ENCODE results near the gene OR10V1.
"Not testable (repeated sequence)": the region's sequence is repeated elsewhere in the genome, so short reads cannot be mapped to it uniquely, and the experiment has no call there.

Gene OR10V1

DNA sequence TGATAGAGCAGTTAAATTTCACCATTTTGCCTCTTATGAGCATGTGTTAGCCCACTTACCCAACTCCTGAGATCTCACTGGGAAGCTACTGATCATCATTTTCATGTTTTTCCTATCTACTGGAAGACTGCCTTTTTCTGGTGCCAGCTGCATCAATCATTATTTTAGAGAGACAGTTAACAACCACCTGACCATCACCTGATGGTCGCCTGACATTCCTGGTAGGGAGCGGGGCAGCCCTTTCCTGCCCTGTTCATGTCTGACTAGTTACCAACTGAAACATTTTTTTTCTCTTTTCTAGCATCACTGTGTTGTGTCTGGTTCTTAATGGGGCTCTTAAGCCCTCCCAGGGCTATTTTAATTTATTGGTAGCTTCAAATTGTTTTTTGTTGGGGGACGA is 24.6 kb downstream of the OR10V1 start:
- Histone ChIP-seq H3K9ac (ENCODE audit: low read length) (no peak overlapping the region), H3K27ac (ENCODE audit: low read length) (no peak overlapping the region), H4K20me1 (ENCODE audit: insufficient read depth, low read length) (no peaks in the 10 kb centered on the region), H3K4me1 (ENCODE audit: low read length) (no peaks in the 10 kb centered on the region), H2AFZ (ENCODE audit: low read length) (no peak overlapping the region), H3K9me2 (replicated peaks; ENCODE audit: insufficient read depth, low read length) (no peaks in the 10 kb centered on the region; the same call in 1 of the 2 replicates), H3K36me3 (replicated peaks; ENCODE audit: insufficient read depth, low read length) (no peaks in the 10 kb centered on the region), H3K9me3 (replicated peaks; ENCODE audit: insufficient read depth, low read length) (no peaks in the 10 kb centered on the region), H3F3A (ENCODE audit: insufficient read depth, low read length) (no peaks in the 10 kb centered on the region), H3K27me3 (replicated peaks; ENCODE audit: insufficient read depth, low read length) (no peaks in the 10 kb centered on the region), H3K4me3 (ENCODE audit: low read length) (no peak overlapping the region), H3K79me2 (ENCODE audit: low read length) (no peaks in the 10 kb centered on the region), H3K4me2 (ENCODE audit: low read depth, low read length) (no peak overlapping the region)
- no peak for TF ChIP-seq CTCF (IDR thresholded peaks at IDR 0.05; ENCODE audit: low read length)
- no peak for TF ChIP-seq EZH2 (optimal IDR thresholded peaks at IDR 0.05; ENCODE audit: low read depth, low read length)
- no peak for TF ChIP-seq EZH2phosphoT487 (IDR thresholded peaks at IDR 0.05; ENCODE audit: low read length)
- DNase-seq: no peak

DNA sequence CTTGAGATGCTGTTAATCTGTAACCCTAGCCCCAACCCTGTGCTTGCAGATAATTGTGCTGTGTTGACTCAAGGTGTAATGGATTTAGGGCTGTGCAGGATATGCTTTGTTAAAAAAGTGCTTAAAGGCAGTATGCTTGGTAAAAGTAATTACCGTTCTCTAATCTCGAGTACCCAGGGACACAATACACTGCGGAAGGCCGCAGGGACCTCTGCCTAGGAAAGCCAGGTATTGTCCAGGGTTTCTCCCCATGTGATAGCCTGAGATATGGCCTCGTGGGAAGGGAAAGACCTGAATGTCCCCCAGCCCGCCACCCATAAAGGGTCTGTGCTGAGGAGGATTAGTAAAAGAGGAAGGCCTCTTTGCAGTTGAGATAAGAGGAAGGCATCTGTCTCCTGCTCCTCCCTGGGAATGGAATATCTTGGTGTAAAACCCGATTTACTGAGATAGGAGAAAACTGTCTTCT is 32.4 kb downstream of the OR10V1 start:
- not testable (repeated sequence) for H3F3A ChIP-seq (ENCODE audit: insufficient read depth, low read length); H4K20me1 ChIP-seq (ENCODE audit: insufficient read depth, low read length); H3K9me2 ChIP-seq (replicated peaks; ENCODE audit: insufficient read depth, low read length); H3K79me2 ChIP-seq (ENCODE audit: low read length); H3K36me3 ChIP-seq (replicated peaks; ENCODE audit: insufficient read depth, low read length); H3K9ac ChIP-seq (ENCODE audit: low read length); DNase-seq; H3K9me3 ChIP-seq (replicated peaks; ENCODE audit: insufficient read depth, low read length); H3K4me2 ChIP-seq (ENCODE audit: low read depth, low read length); H3K4me3 ChIP-seq (ENCODE audit: low read length); H3K27me3 ChIP-seq (replicated peaks; ENCODE audit: insufficient read depth, low read length); H3K4me1 ChIP-seq (ENCODE audit: low read length); H2AFZ ChIP-seq (ENCODE audit: low read length); H3K27ac ChIP-seq (ENCODE audit: low read length)

DNA sequence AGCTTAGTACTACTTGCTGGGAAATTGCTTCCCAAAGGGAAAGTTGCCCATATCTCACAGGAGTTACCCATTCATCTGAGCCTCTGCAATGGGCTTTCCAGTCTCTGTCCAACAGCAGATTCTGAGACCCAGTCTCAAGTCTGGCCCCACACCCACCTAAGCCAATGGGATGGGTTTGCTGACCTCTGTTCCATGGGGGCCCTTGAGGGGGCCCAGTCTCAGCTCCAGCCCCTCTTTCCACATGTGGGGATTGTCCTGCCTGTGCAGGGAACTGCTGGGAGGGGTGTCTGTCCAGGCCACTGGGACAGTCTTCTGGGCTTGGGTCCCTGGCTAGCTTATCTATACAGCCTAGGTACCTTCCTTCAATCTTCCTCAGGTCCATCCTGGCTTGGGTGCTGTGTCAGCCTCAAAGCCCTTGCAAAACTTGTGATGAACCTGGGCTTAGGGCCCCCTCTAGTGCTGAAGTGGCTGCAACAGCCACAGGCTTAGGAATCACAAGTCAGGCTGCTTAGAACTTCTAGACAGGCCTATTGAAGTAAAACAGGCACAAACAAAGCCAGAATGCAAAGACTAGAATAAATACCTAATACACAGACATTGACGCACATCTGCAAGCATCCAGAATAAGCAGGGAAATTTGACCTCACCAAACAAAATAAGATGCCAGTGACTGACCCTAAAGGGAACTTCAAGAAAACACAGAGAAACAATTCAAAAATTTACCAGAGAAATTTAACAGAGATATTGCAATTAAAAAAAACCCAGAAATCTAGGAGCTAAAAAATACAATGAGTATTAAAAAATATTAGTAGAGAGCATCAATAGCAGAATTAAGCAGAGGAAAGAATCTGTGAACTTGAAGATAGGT is 33.1 kb downstream of the OR10V1 start:
- no peak overlapping the region for H3K9ac ChIP-seq (ENCODE audit: low read length)
- H3K79me2 ChIP-seq (ENCODE audit: low read length): no peaks in the 10 kb centered on the region
- no peaks in the 10 kb centered on the region for H3K4me1 ChIP-seq (ENCODE audit: low read length)
- peak; percentile 75 for DNase-seq
- H3K4me2 ChIP-seq (ENCODE audit: low read depth, low read length): no peak overlapping the region
- H3F3A ChIP-seq (ENCODE audit: insufficient read depth, low read length): no peaks in the 10 kb centered on the region
- H3K36me3 ChIP-seq (replicated peaks; ENCODE audit: insufficient read depth, low read length): no peaks in the 10 kb centered on the region
- H3K27ac ChIP-seq (ENCODE audit: low read length): no peak overlapping the region
- H4K20me1 ChIP-seq (ENCODE audit: insufficient read depth, low read length): no peaks in the 10 kb centered on the region
- H2AFZ ChIP-seq (ENCODE audit: low read length): no peak overlapping the region
- no peaks in the 10 kb centered on the region for H3K9me3 ChIP-seq (replicated peaks; ENCODE audit: insufficient read depth, low read length)
- no peak overlapping the region for H3K4me3 ChIP-seq (ENCODE audit: low read length)
- TF ChIP-seq CTCF (IDR thresholded peaks at IDR 0.05; ENCODE audit: low read length) (peak; percentile 80), EZH2 (optimal IDR thresholded peaks at IDR 0.05; ENCODE audit: low read depth, low read length) (no peak)
- no peaks in the 10 kb centered on the region for H3K27me3 ChIP-seq (replicated peaks; ENCODE audit: insufficient read depth, low read length)
- H3K9me2 ChIP-seq (replicated peaks; ENCODE audit: insufficient read depth, low read length): no peaks in the 10 kb centered on the region

DNA sequence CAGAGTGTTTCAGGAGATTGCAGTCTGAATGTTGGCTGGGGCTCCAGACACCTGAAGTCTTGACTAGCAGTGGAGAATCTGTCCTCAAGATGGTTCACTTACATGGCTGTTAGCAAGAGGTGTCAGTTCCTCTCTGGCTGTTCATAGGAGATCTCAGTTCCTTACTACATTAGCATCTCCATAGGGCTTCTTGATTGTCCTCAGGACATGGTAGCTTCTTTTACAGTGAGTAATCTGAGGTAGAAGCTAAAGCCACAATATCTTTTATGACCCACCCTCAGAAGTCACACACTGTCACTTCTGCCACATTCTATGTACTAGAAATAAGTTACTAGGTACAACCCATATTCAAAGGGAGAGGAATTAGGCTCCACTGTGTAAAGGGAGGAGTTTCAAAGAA is 34.3 kb downstream of the OR10V1 start:
- no peaks in the 10 kb centered on the region for H3K36me3 ChIP-seq (replicated peaks; ENCODE audit: insufficient read depth, low read length)
- no peak overlapping the region for H3K27ac ChIP-seq (ENCODE audit: low read length)
- H3F3A ChIP-seq (ENCODE audit: insufficient read depth, low read length): no peaks in the 10 kb centered on the region
- H2AFZ ChIP-seq (ENCODE audit: low read length): no peak overlapping the region
- H3K4me1 ChIP-seq (ENCODE audit: low read length): no peaks in the 10 kb centered on the region
- H3K9me2 ChIP-seq (replicated peaks; ENCODE audit: insufficient read depth, low read length): no peaks in the 10 kb centered on the region
- no peaks in the 10 kb centered on the region for H3K9me3 ChIP-seq (replicated peaks; ENCODE audit: insufficient read depth, low read length)
- H3K79me2 ChIP-seq (ENCODE audit: low read length): no peaks in the 10 kb centered on the region
- DNase-seq: no peak
- TF ChIP-seq EZH2phosphoT487 (IDR thresholded peaks at IDR 0.05; ENCODE audit: low read length) (no peak), EZH2 (optimal IDR thresholded peaks at IDR 0.05; ENCODE audit: low read depth, low read length) (no peak), CTCF (IDR thresholded peaks at IDR 0.05; ENCODE audit: low read length) (no peak)
- no peak overlapping the region for H3K9ac ChIP-seq (ENCODE audit: low read length)
- no peaks in the 10 kb centered on the region for H3K27me3 ChIP-seq (replicated peaks; ENCODE audit: insufficient read depth, low read length)
- H4K20me1 ChIP-seq (ENCODE audit: insufficient read depth, low read length): no peaks in the 10 kb centered on the region
- no peak overlapping the region for H3K4me2 ChIP-seq (ENCODE audit: low read depth, low read length)
- H3K4me3 ChIP-seq (ENCODE audit: low read length): no peak overlapping the region
